ENCODE data around the gene RPH3AL. TPM values are rescaled to one million over a fixed set of nuclear protein-coding genes. Genes with fewer than 3 reads are reported as not detected.

The RPH3AL gene
- total and polyA plus RNA-seq, 10 of the 15 experiments (the other 5 are each of a cell fraction or from before 2014, with no cell fraction given), result 0.04 to 1.2 (median 0.47) TPM; not detected in 2

DNA sequence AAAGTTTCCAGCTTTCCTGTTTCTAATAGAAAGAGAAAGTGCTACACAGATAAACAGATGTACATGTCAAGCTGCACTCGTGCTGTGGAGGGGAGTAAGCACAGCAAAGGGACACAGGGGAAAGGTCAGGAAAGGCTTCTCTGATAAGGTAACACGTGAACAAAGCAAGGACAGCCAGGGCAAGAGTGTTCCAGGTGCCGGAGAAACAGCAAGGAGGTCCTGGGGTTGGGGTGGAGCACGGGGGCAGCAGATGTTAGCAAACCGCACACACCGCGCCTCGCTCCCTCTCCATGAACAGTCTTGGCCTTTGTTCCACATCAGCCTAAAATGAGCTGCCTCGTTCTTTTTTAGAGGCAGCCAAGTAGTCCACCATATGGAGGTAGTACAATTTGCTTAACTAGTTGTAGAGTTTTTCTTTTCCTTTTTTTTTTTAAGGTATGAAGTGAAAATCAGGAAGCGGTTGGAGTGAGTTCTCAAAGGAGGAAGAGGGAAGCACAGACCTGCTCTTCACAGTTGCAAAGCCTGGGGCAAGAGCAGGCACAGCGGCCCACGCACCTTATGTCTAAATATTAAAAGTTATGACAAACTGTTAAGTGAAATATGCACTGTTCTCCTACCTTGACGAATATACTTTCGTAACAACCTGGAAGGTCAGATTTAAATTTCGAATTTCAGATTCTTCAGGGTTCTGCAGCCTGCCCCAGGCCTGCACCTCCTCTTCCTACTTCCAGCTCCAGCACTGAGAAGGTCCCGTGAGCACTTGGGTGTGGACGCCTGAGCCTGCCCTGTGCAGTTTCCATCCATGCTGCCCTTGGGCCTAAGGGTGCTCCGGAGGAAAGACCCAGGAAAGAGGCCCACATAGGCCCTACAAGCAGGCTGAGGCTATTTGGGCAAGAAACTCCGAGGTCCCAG lies 41.5 kb upstream of the RPH3AL start:
- SMC1A ChIA-PET (ENCODE audit: uncharacterized antibody, unreplicated experiment), result interaction anchor here (1.0 kb wide), 1 partner anchor 305 kb away, joined by 3 read pairs; no protein-coding TSS in a partner anchor
- H3K36me3 ChIP-seq (ENCODE audit: control insufficient read depth in 2 of 2, insufficient read depth in 2 of 2, low read length in 1 of 2), result no peaks in the 10 kb centered on the region
- no peaks in the 10 kb centered on the region for H4K20me1 ChIP-seq (ENCODE audit: control insufficient read depth, insufficient read depth)
- POLR2A ChIA-PET, result no interaction called here
- no peaks in the 10 kb centered on the region for H3K27me3 ChIP-seq (replicated peaks in 1 of 2; ENCODE audit: control insufficient read depth in 2 of 2, insufficient read depth in 2 of 2, low read length in 1 of 2)
- H3K79me2 ChIP-seq (ENCODE audit: control insufficient read depth, insufficient read depth, low read length), result no peaks in the 10 kb centered on the region
- CTCF ChIA-PET, result interaction anchor here (0.8 kb wide), 1 partner anchor 8 kb away, joined by 3 read pairs; no protein-coding TSS in a partner anchor
- RAD21 ChIA-PET (ENCODE audit: unreplicated experiment), result no interaction called here
- H3K27ac ChIP-seq (ENCODE audit: control insufficient read depth, insufficient read depth), result no peak overlapping the region
- in situ Hi-C loops (cut with MboI) (loop anchor here (5.0 kb wide), 1 partner anchor 252 kb away; a partner anchor contains a TSS), intact Hi-C loops (cut with micrococcal nuclease; ENCODE audit: unreplicated experiment) (no loop called here)
- no peak overlapping the region for H2AFZ ChIP-seq (ENCODE audit: control insufficient read depth, low read depth, low read length)
- H3K9me3 ChIP-seq (replicated peaks; ENCODE audit: control insufficient read depth, insufficient read depth, low read length), result no peaks in the 10 kb centered on the region
- FAIRE-seq (no peak), DNase-seq (ENCODE audit: low read depth, low spot score) (no peak), ATAC-seq (no peak)
- 58% methylated on average over 19 of the region's 19 CpGs for WGBS (ENCODE audit: insufficient coverage, insufficient replicate concordance, low lambda C conversion rate, missing lambda C conversion rate)
- no peak overlapping the region for H3K4me2 ChIP-seq (ENCODE audit: control insufficient read depth, insufficient read depth)
- H3K4me1 ChIP-seq (ENCODE audit: control insufficient read depth, insufficient read depth, low read length), result no peaks in the 10 kb centered on the region
- H3K9ac ChIP-seq (ENCODE audit: control insufficient read depth, insufficient read depth, low read length), result no peak overlapping the region
- no TSS peak for BruUV-seq (replicated peaks)
- H3K4me3 ChIP-seq, result no peak overlapping the region
- TF ChIP-seq ZNF274 (IDR thresholded peaks at IDR 0.05; ENCODE audit: insufficient read depth, insufficient read length) (no peak), TARDBP (IDR thresholded peaks at IDR 0.05; ENCODE audit: borderline replicate concordance) (no peak), CHD4 (IDR thresholded peaks at IDR 0.05) (no peak), SMARCA5 (IDR thresholded peaks at IDR 0.05) (no peak), MEF2A (IDR thresholded peaks at IDR 0.05; ENCODE audit: insufficient read depth, low read depth, low read length) (no peak), ATF7 (IDR thresholded peaks at IDR 0.05; ENCODE audit: low read depth) (no peak), CBX5 (IDR thresholded peaks at IDR 0.05; ENCODE audit: low read depth) (no peak), CBFB (IDR thresholded peaks at IDR 0.05; ENCODE audit: low read depth) (no peak), BHLHE40 (IDR thresholded peaks at IDR 0.05; ENCODE audit: borderline replicate concordance in 1 of 2, low read depth in 2 of 2, low read length in 1 of 2) (no peak), HCFC1 (IDR thresholded peaks at IDR 0.05; ENCODE audit: low read length) (no peak), ZNF384 (IDR thresholded peaks at IDR 0.05; ENCODE audit: borderline replicate concordance, low read depth, low read length) (no peak), TBL1XR1 (IDR thresholded peaks at IDR 0.05; ENCODE audit: low read depth, low read length) (no peak), IRF4 (IDR thresholded peaks at IDR 0.05; ENCODE audit: low read depth, low read length) (no peak), NFXL1 (IDR thresholded peaks at IDR 0.05; ENCODE audit: borderline replicate concordance) (no peak), DPF2 (IDR thresholded peaks at IDR 0.05) (no peak)
- TF ChIP-seq, protein P1, sequence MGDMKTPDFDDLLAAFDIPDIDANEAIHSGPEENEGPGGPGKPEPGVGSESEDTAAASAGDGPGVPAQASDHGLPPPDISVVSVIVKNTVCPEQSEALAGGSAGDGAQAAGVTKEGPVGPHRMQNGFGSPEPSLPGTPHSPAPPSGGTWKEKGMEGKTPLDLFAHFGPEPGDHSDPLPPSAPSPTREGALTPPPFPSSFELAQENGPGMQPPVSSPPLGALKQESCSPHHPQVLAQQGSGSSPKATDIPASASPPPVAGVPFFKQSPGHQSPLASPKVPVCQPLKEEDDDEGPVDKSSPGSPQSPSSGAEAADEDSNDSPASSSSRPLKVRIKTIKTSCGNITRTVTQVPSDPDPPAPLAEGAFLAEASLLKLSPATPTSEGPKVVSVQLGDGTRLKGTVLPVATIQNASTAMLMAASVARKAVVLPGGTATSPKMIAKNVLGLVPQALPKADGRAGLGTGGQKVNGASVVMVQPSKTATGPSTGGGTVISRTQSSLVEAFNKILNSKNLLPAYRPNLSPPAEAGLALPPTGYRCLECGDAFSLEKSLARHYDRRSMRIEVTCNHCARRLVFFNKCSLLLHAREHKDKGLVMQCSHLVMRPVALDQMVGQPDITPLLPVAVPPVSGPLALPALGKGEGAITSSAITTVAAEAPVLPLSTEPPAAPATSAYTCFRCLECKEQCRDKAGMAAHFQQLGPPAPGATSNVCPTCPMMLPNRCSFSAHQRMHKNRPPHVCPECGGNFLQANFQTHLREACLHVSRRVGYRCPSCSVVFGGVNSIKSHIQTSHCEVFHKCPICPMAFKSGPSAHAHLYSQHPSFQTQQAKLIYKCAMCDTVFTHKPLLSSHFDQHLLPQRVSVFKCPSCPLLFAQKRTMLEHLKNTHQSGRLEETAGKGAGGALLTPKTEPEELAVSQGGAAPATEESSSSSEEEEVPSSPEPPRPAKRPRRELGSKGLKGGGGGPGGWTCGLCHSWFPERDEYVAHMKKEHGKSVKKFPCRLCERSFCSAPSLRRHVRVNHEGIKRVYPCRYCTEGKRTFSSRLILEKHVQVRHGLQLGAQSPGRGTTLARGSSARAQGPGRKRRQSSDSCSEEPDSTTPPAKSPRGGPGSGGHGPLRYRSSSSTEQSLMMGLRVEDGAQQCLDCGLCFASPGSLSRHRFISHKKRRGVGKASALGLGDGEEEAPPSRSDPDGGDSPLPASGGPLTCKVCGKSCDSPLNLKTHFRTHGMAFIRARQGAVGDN (IDR thresholded peaks at IDR 0.05), result no peak
- TF ChIP-seq, protein P2, sequence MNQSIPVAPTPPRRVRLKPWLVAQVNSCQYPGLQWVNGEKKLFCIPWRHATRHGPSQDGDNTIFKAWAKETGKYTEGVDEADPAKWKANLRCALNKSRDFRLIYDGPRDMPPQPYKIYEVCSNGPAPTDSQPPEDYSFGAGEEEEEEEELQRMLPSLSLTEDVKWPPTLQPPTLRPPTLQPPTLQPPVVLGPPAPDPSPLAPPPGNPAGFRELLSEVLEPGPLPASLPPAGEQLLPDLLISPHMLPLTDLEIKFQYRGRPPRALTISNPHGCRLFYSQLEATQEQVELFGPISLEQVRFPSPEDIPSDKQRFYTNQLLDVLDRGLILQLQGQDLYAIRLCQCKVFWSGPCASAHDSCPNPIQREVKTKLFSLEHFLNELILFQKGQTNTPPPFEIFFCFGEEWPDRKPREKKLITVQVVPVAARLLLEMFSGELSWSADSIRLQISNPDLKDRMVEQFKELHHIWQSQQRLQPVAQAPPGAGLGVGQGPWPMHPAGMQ (IDR thresholded peaks at IDR 0.05; ENCODE audit: borderline replicate concordance), result no peak
- TF ChIP-seq, protein P3, sequence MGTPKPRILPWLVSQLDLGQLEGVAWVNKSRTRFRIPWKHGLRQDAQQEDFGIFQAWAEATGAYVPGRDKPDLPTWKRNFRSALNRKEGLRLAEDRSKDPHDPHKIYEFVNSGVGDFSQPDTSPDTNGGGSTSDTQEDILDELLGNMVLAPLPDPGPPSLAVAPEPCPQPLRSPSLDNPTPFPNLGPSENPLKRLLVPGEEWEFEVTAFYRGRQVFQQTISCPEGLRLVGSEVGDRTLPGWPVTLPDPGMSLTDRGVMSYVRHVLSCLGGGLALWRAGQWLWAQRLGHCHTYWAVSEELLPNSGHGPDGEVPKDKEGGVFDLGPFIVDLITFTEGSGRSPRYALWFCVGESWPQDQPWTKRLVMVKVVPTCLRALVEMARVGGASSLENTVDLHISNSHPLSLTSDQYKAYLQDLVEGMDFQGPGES (IDR thresholded peaks at IDR 0.05), result no peak
